GM19328 (cell line): ENCODE data around the gene CCN6.
"Not testable (repeated sequence)": the region's sequence is repeated elsewhere in the genome, so short reads cannot be mapped to it uniquely, and the experiment has no call there.

Source experiments
- ATAC-seq: cut with Tn5 transposase; IDR thresholded peaks from one replicate; pipeline ENCODE4 v1.9.1; 2021; ENCODE audit warnings: mild to moderate bottlenecking, moderate library complexity; ENCODE audit not compliant: unreplicated experiment

Gene CCN6

DNA sequence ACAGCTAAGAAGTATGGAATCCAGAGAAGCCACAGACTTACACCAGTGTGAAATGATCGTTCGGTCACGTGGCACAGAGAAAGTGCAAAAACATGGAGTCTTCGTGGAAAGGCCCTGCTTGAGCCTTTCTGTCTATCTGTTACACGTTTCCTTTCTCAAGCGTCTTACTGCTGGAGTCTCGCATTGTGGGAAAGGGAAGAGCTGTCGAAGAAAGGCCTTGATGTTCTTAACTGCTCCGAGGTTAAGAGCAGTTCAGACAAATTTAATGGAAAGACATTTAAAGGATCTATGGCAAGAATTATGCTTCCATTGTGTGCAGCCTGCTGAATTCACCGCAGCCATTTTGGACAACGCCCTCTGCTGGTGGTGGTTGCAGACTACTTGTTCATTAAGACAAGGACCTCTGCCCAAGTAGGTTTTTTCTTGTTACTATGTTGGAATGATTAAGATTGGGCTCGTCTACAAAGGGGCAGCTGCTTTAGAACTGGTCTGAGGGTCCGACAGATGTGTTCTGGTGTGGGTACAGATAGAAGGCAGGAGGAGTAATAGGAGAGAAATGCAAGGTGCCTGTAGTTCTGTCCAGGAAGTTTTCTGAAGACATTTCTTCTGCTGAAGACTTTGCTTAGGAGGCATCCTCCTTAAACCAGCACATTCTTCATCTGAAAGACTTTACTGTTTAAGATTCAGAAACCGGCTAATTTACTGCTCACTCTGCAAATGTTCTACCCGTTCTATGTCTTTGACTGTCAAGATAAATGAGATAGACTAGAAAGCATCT, 24.7 kb upstream of the CCN6 start:
- no peak for ATAC-seq

GRCh38 chr6:112030206-112030960, 23.5 kb upstream of the CCN6 start:
- no peak for ATAC-seq

- ATAC-seq, result no peak
These were observed 22.8 kb upstream of the CCN6 start for GRCh38 chr6:112030961-112031660.

DNA sequence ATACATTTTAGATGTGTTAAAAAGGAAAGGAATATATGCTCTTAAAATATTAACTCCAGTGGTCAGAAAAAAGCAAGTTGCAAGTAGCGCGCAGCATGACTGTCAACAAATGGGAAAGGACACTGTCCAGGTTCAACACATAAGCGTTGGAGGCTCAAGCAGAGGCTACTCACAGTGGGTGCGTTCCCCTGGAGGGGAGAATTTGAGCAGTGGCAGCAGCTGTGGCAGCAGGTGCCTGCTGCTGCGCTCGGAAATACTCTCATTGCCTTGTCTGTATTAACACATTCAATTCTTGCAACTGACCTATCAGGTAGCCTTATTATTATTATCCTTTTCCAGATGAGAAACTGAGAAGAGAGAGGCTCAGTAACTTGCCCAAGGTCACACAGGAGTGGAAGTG, 21.9 kb upstream of the CCN6 start:
- ATAC-seq, result no peak

GRCh38 chr6:112032728-112033127, 21.2 kb upstream of the CCN6 start:
- ATAC-seq, result no peak

- ATAC-seq, result no peak
These were observed 19.9 kb upstream of the CCN6 start for GRCh38 chr6:112033791-112034615.

- ATAC-seq, result no peak
These were observed 19.3 kb upstream of the CCN6 start for GRCh38 chr6:112034616-112034995.

DNA sequence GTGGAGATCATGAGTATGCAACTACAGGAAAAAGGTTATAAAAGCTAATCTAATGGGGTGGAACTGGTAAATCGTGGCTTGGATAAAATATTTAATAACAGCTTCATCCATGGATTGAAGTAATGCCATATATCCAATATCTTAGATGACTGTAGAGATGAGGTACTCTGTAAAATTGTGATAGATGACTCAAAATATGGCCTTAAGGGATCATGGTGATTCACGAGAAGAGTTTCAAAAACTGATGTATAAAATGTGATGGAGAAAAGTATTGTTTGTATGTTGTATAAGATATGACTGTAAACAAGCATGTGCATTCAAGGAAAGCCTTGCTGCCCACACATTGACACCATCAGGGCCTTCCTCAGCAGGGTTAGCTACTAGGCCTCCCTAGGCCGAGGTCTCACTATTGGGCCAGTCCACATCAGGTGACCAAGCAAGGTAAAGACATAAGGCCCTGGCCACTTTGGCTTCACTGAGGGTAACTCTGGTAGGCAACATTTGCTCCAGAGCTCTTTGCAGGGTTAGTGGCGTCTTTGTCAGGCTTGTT, 17.7 kb upstream of the CCN6 start:
- ATAC-seq, result no peak

DNA sequence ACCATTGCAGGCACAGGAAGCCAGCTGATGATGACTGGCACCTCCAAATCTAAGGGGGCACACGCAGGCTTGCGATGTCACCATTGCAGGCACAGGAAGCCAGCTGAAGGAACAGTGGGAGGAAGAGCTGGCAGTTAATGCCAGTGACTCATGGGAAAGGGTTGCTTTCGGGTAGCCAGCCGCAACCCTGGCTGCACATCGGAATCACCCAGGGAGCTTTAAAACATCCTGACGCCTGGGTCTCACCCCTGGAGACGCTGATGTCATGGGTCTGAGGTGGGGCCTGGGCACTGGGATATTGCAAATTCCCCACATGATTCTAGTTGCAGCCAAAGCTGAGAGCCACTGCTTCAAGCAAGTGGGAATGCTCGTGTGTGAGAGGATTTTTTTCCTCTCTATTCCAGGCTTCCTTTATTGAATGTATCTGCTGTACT, 16.1 kb upstream of the CCN6 start:
- ATAC-seq, result no peak

DNA sequence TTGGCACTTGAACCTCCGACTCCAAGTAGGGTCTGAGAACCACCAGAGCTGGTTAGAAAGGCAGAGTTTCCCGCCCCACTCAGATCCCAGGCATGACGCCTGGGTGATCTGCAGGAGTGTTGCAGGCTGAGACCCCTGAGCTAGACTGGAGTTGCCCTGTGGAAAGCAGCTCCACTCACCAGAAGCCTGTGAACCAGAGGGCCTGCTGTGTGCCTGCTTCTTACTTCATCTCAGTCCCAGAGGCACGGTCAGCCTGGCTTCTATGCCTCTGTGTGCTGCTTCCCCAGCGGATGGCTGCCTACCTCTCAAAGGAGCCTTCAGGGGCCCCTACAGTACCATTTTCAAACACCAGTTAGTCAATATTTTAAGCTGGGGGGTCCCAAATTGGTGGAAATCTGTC, 15.6 kb upstream of the CCN6 start:
- ATAC-seq, result no peak

- no peak for ATAC-seq
These were observed 15.0 kb upstream of the CCN6 start for GRCh38 chr6:112038756-112039430.

DNA sequence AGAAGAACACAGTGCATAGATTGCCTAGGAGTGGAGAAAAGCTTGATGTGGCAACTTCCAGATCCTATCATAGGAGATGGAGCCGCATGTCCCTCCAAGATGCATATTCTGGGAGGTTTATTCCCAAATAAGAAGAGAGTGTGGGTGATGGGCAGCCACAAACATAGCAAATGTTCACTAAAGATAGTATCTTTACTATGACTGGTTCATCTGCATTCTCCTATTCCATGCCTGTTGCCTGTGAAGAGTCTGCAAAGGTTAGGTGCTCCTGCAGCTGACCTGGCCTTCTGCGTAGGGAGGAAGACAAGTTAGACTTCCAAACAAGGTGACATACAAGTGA, 14.5 kb upstream of the CCN6 start:
- ATAC-seq, result no peak

GRCh38 chr6:112040956-112041355, 12.9 kb upstream of the CCN6 start:
- no peak for ATAC-seq

DNA sequence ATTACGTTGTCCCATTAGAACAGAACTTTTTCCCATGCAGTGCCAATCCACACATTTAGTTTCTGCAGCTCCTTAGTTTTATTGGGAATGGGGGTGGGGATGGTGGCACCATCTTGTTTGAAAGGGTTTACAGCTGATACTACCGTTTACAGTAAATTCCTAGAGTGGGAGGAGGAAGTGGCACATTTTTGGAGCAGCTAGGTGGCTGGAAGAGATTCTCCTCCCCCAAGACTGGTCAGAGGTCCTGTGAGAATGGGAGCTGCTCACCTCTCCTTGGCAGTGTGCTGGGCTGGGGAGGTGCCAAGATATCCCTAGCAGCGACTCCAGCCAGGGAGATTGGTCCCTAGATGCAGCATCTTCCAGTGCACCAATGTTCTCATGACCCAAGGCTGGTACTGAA, 12.4 kb upstream of the CCN6 start:
- ATAC-seq, result no peak

GRCh38 chr6:112043032-112044007, 10.6 kb upstream of the CCN6 start:
- peak; percentile 88 for ATAC-seq

- ATAC-seq, result no peak
These were observed 9.7 kb upstream of the CCN6 start for GRCh38 chr6:112044196-112044595.

- no peak for ATAC-seq
These were observed 9.0 kb upstream of the CCN6 start for GRCh38 chr6:112044856-112045255.

DNA sequence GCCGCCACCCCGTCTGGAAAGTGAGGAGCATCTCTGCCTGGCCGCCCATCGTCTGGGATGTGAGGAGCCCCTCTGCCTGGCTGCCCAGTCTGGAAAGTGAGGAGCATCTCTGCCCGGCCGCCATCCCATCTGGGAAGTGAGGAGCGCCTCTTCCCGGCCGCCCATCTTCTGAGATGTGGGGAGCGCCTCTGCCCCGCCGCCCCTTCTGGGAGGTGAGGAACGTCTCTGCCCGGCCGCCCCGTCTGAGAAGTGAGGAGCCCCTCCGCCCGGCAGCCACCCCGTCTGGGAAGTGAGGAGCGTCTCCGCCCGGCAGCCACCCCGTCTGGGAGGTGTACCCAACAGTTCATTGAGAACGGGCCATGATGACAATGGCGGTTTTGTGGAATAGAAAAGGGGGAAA, 6.4 kb upstream of the CCN6 start:
- not testable (repeated sequence) for ATAC-seq
